Astrocyte (in vitro differentiated cells and primary cell): Measurements from ENCODE around the gene ECE1. TPM values are rescaled to one million over a fixed set of nuclear protein-coding genes. Genes with fewer than 3 reads are reported as not detected.
"Not testable (repeated sequence)": the region's sequence is repeated elsewhere in the genome, so short reads cannot be mapped to it uniquely, and the experiment has no call there.

Experiments
- DNase-seq: peaks from one replicate; pipeline ENCODE4 v3.0.0-alpha.2; 2010; ENCODE audit warnings: low read depth
- FAIRE-seq: peaks from 2 replicates; lab custom pipeline; 2011; peaks lifted over from hg19 to GRCh38; lab: Jason Lieb, UNC
- H2AFZ ChIP-seq: 2 replicates; pipeline ENCODE4 v1.6.0; 2012; ENCODE audit warnings: low read depth, low read length, inconsistent platforms
- H3K27ac ChIP-seq: 2 replicates; pipeline ENCODE4 v1.5.1; 2011; ENCODE audit warnings: low read depth, low read length, inconsistent platforms
- H3K27me3 ChIP-seq: 2 replicates; pipeline ENCODE4 v1.6.0; 2011; ENCODE audit warnings: low read length, inconsistent platforms; ENCODE audit not compliant: insufficient read depth
- H3K36me3 ChIP-seq: 2 replicates; pipeline ENCODE4 v1.5.1; 2011; ENCODE audit warnings: low read length, inconsistent platforms; ENCODE audit not compliant: insufficient read depth
- H3K4me1 ChIP-seq: 2 replicates; pipeline ENCODE4 v1.5.1; 2011; ENCODE audit warnings: low read length, inconsistent platforms; ENCODE audit not compliant: insufficient read depth
- H3K4me2 ChIP-seq: 2 replicates; pipeline ENCODE4 v1.6.0; 2012; ENCODE audit warnings: low read length, inconsistent platforms
- H3K4me3 ChIP-seq: 2 replicates; pipeline ENCODE4 v1.5.1; 2011; ENCODE audit warnings: low read depth, mild to moderate bottlenecking, low read length, inconsistent platforms; ENCODE audit not compliant: insufficient read depth
- H3K79me2 ChIP-seq: 2 replicates; pipeline ENCODE4 v1.6.0; 2012; ENCODE audit warnings: mild to moderate bottlenecking, low read length, inconsistent platforms; ENCODE audit not compliant: insufficient read depth
- H3K9ac ChIP-seq: 2 replicates; pipeline ENCODE4 v1.6.0; 2012; ENCODE audit warnings: mild to moderate bottlenecking, low read length, inconsistent platforms
- H3K9me3 ChIP-seq: 2 replicates; pipeline ENCODE4 v1.5.1; 2012; ENCODE audit warnings: low read depth, mild to moderate bottlenecking, low read length, inconsistent platforms; ENCODE audit not compliant: insufficient read depth
- H4K20me1 ChIP-seq: 2 replicates; pipeline ENCODE4 v1.6.0; 2012; ENCODE audit warnings: low read length, inconsistent platforms; ENCODE audit not compliant: insufficient read depth
- H3K27ac Mint-ChIP-seq: one replicate; pipeline ENCODE4 v1.8.0; 2021; ENCODE audit warnings: mild to moderate bottlenecking, mixed read lengths; ENCODE audit not compliant: unreplicated experiment
- H3K27me3 Mint-ChIP-seq: one replicate; pipeline ENCODE4 v1.8.0; 2021; ENCODE audit warnings: low read depth, mixed read lengths; ENCODE audit not compliant: unreplicated experiment
- H3K36me3 Mint-ChIP-seq: one replicate; pipeline ENCODE4 v1.8.0; 2021; ENCODE audit warnings: low read depth, mixed read lengths; ENCODE audit not compliant: unreplicated experiment
- H3K4me1 Mint-ChIP-seq: one replicate; pipeline ENCODE4 v1.8.0; 2021; ENCODE audit warnings: low read depth, mixed read lengths; ENCODE audit not compliant: unreplicated experiment
- H3K4me3 Mint-ChIP-seq: one replicate; pipeline ENCODE4 v1.8.0; 2021; ENCODE audit warnings: mild to moderate bottlenecking, moderate library complexity, mixed read lengths; ENCODE audit not compliant: unreplicated experiment
- H3K9me3 Mint-ChIP-seq: one replicate; pipeline ENCODE4 v1.8.0; 2021; ENCODE audit warnings: mild to moderate bottlenecking, mixed read lengths; ENCODE audit not compliant: unreplicated experiment
- EZH2 ChIP-seq: IDR thresholded peaks from 2 replicates; pipeline ENCODE4 v1.6.1; 2012; ENCODE audit warnings: mild to moderate bottlenecking, low read length, inconsistent platforms; ENCODE audit not compliant: insufficient read depth
- total RNA-seq: library from RNA; stranded (reverse); gene quantifications from 2 replicates; pipeline ENCODE4 v1.2.1, GENCODE V29; 2021
- TF ChIP-seq, protein P1 (sequence below): IDR thresholded peaks from 2 replicates; pipeline ENCODE4 v1.5.1; 2011; ENCODE audit warnings: low read depth, mild to moderate bottlenecking, inconsistent platforms, low read length, moderate library complexity; ENCODE audit not compliant: insufficient read depth

The ECE1 gene
- total RNA-seq, 1 donor from 2014 or later, result 172 TPM

DNA sequence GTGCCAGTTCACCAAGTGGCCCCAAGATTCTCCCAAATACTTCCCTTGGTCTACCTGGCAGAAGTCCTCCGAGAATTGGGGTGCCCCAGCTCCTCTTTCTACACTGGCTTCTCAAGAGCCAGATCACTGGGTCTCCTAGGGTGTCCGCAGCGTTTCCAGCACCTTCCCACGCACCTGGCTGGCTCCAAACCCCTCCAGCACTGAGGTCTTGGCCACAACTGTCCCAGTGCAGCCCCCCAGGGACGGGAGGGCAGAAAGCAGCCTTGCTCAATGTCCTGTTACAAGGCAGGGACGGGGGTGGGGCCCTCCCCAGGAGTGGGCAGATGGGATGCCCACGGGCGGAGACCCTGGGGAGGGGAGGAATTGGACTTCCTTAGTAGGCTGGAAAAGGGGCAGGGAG, 1.1 kb downstream of the ECE1 start:
- Mint-ChIP-seq H3K27me3 (no peaks in the 10 kb centered on the region), H3K4me1 (peaks cover 7% of the 10 kb centered on the region), H3K36me3 (peaks cover 2% of the 10 kb centered on the region), H3K9me3 (no peaks in the 10 kb centered on the region), H3K27ac (no peak overlapping the region), H3K4me3 (peak overlapping the region; percentile 87)
- H3K27ac ChIP-seq, result no peak overlapping the region
- peak overlapping the region; percentile 76 for H3K4me3 ChIP-seq
- H3K79me2 ChIP-seq, result peaks cover 38% of the 10 kb centered on the region
- TF ChIP-seq, protein P1, sequence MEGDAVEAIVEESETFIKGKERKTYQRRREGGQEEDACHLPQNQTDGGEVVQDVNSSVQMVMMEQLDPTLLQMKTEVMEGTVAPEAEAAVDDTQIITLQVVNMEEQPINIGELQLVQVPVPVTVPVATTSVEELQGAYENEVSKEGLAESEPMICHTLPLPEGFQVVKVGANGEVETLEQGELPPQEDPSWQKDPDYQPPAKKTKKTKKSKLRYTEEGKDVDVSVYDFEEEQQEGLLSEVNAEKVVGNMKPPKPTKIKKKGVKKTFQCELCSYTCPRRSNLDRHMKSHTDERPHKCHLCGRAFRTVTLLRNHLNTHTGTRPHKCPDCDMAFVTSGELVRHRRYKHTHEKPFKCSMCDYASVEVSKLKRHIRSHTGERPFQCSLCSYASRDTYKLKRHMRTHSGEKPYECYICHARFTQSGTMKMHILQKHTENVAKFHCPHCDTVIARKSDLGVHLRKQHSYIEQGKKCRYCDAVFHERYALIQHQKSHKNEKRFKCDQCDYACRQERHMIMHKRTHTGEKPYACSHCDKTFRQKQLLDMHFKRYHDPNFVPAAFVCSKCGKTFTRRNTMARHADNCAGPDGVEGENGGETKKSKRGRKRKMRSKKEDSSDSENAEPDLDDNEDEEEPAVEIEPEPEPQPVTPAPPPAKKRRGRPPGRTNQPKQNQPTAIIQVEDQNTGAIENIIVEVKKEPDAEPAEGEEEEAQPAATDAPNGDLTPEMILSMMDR, result no peak
- TF ChIP-seq EZH2, result no peak
- peaks cover 24% of the 10 kb centered on the region for H3K4me1 ChIP-seq
- peaks cover 10% of the 10 kb centered on the region for H4K20me1 ChIP-seq
- H3K4me2 ChIP-seq, result peak overlapping the region; percentile 99
- no peaks in the 10 kb centered on the region for H3K36me3 ChIP-seq
- DNase-seq (no peak), FAIRE-seq (no peak)
- peak overlapping the region; percentile 59 for H2AFZ ChIP-seq
- peak overlapping the region; percentile 79 for H3K9ac ChIP-seq
- H3K27me3 ChIP-seq, result no peaks in the 10 kb centered on the region
- no peaks in the 10 kb centered on the region for H3K9me3 ChIP-seq

DNA sequence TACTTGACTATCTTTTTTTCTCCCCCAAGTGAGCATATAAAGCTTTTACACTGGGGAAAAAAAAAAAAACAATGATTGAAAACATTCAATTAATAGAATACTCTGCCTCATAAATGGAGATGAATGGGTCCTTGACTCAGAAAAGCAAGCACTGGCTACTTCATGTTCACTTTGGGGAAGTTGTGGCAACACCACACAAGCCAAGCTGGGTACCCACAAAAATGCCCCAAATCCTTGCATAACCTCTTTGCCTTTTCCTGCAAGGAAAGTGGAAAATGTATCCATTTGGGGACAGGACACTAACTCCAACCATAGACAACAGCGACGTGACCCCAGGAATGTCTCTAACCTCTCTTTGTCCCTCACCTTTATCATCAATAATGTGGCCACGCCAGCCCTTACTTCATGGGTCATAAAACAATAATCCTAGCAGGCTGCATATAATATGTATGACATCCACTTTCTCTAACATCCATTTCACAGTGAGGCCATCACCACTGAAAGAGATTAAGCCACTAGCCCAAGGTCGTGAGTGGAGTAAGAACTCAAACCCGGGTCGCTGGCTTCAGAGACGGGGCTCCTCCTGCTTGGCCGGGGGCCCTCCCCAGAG, 2.3 kb downstream of the ECE1 start:
- Mint-ChIP-seq H3K27ac (no peak overlapping the region), H3K36me3 (peaks cover 5% of the 10 kb centered on the region), H3K9me3 (no peaks in the 10 kb centered on the region), H3K4me1 (peaks cover 2% of the 10 kb centered on the region), H3K4me3 (peak overlapping the region; percentile 18), H3K27me3 (no peaks in the 10 kb centered on the region)
- H2AFZ ChIP-seq, result no peak overlapping the region
- TF ChIP-seq, protein P1, result no peak
- no peak for TF ChIP-seq EZH2
- no peaks in the 10 kb centered on the region for H3K27me3 ChIP-seq
- H3K79me2 ChIP-seq, result peaks cover 36% of the 10 kb centered on the region
- no peak for DNase-seq
- no peak overlapping the region for H3K27ac ChIP-seq
- H3K4me3 ChIP-seq, result no peak overlapping the region
- H3K4me1 ChIP-seq, result peaks cover 17% of the 10 kb centered on the region
- H3K9me3 ChIP-seq, result no peaks in the 10 kb centered on the region
- no peak overlapping the region for H3K9ac ChIP-seq
- peaks cover 14% of the 10 kb centered on the region for H4K20me1 ChIP-seq
- H3K4me2 ChIP-seq, result no peak overlapping the region
- FAIRE-seq, result no peak
- no peaks in the 10 kb centered on the region for H3K36me3 ChIP-seq

GRCh38 chr1:21285386-21285785, 4.9 kb downstream of the ECE1 start:
- not testable (repeated sequence) for H3K27me3 Mint-ChIP-seq, H3K27ac Mint-ChIP-seq, H3K27ac ChIP-seq, H3K4me3 Mint-ChIP-seq, H3K4me1 Mint-ChIP-seq, H3K36me3 ChIP-seq, H3K9ac ChIP-seq, H3K27me3 ChIP-seq, H3K9me3 ChIP-seq, H4K20me1 ChIP-seq, FAIRE-seq, H3K4me2 ChIP-seq, H2AFZ ChIP-seq, DNase-seq, H3K4me3 ChIP-seq, H3K9me3 Mint-ChIP-seq, H3K36me3 Mint-ChIP-seq
- H3K79me2 ChIP-seq, result peaks cover 31% of the 10 kb centered on the region
- H3K4me1 ChIP-seq, result peaks cover 11% of the 10 kb centered on the region
